Measurements from ENCODE around the gene SMIM38.
"Not testable (repeated sequence)": the region's sequence is repeated elsewhere in the genome, so short reads cannot be mapped to it uniquely, and the experiment has no call there.

The SMIM38 gene

DNA sequence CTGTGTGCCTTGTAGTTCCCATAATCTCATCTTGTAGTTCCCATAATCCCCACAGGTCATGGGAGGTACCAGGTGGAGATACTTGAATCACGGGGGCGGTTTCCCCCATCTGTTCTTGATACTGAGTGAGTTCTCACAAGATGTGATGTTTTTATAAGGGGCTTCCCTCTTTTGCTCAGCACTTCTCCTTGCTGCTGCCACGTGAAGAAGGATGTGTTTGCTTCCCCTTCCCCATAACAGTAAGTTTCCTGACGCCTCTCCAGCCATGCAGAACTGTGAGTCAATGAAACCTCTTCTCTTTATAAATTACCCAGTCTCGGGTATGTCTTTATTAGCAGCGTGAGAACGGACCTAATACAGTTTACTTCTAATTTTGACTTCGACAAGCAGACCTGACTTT, 14.0 kb upstream of the SMIM38 start:
- no peak for DNase-seq

GRCh38 chr11:69142895-69143294, 12.8 kb upstream of the SMIM38 start:
- no peak for DNase-seq

DNA sequence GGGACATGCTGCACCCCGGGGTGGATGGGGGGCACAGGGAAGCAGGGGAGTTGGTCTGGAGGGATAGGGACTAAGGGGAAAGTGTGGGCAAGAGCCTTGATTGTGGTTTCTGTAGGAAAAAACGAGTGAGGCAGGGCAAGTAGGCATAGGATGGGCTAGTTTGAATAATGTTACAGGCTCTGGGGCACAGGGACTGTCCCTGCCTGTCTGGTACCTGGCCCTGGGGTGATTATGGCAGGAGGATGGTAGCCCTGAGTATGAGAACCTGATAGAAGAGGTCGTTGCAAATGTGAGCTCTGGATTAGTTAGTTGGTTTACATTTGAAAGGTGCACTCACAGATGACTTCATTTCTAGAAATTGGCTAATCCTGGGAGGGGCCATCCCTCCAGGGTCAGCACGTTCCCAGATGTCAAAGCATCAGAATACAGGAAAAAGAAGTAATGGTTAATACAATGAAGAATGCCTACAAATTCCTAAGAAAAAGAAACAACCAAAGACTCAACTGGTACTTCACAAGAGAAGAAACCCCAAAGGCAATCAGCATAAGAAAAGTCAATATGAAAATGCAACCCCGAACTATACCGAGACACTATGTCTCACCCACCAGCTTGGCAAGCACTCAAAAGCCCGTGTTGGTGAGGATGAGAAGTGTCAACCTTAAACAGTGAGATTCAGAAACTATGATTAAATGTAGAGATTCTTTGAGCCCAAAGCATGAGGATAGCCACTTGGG, 11.3 kb upstream of the SMIM38 start:
- DNase-seq = no peak

DNA sequence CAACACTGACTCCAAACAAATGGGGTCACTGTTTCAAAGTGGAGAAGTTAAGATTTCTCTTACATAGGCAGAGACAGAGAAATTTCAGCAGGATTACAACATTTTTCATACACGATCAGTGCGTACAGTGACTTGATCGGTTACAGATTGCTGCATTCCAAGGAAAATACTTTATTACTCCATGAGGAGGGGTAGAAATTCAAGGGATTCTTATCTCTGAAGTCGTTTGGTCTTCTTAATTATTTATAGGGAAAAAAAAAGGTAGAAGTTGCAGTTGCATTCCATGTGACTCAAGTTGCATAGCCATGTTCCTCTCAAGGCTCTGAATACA, 10.7 kb upstream of the SMIM38 start:
- no peak for DNase-seq

DNA sequence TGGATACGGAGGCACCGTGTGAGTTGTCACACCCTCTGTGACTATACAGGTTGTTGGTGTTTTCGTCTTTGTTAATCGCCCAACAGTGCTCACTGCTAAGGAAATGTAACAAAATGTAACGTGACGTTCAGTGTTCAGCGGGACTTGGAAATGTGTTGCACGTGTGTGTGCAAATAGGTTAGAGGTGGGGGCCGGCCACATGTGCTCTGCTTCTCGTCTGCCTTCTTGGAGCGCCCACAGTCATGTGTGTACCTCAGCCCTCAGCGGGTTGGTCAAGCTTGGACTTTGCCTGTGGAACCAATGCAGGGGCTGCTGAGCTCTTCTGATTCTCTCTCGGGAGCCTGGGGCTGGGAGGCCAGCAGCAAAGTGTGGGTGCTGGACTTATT, 7.4 kb upstream of the SMIM38 start:
- DNase-seq = no peak

DNA sequence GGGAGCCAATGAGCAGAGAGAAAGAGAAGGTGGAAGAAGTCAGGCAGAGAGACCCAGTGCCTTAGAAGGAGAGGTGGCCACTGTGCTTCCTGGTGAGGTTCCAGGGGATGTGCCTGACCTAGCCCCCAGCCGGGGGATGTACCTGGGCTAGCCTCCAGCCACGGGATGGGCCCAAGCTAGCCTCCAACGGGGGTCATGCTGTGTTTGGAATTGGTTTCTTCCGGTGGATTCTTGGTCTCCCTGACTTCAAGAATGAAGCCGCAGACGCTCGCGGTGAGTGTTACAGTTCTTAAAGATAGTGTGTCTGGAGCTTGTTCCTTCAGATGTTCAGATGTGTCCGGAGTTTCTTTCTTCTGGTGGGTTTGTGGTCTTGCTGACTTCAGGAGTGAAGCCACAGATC, 6.9 kb upstream of the SMIM38 start:
- no peak for DNase-seq

DNA sequence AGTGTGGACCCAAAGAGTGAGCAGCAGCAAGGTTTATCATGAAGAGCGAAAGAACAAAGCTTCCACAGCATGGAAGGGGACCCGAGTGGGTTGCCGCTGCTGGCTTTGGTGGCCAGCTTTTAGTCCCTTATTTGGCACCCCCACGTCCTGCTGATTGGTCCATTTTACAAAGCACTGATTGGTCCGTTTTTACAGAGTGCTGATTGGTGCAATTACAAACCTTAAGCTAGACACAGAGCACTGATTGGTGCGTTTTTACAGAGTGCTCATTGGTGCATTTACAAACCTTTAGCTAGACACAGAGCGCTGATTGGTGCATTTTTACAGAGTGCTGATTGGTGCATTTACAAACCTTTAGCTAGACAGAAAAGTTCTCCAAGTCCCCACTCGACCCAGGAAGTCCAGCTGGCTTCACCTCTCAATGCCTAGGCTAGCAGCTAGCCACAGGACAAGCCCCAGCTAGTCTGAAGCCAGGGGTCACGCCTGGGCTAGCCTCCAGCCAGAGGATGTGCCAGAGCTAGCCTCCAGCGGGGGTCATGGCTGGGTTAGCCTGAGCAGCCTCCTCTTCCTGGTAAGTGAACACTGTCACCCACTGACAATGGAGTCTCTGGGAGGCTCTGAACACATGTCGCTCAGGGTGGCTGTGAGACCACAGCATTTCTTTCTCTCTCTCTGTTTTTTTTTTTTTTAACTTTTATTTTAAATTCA, 6.2 kb upstream of the SMIM38 start:
- not testable (repeated sequence) for DNase-seq

DNA sequence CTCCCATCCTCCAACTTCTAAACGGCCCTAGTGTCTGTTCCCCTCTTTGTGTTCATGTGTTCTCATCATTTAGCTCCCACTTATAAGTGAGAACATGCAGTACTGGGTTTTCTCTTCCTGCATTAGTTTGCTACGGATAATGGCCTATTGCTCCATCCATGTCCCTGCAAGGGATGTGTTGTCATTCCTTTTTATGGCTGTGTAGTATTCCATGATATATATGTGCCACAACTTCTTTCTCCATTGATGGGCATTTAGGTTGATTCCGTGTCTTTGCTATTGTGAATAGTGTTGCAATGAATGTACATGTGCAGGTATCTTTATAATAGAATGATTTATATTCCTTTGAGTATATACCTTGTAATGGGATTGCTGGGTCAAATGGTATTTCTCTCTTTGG, 5.6 kb upstream of the SMIM38 start:
- DNase-seq = no peak

DNA sequence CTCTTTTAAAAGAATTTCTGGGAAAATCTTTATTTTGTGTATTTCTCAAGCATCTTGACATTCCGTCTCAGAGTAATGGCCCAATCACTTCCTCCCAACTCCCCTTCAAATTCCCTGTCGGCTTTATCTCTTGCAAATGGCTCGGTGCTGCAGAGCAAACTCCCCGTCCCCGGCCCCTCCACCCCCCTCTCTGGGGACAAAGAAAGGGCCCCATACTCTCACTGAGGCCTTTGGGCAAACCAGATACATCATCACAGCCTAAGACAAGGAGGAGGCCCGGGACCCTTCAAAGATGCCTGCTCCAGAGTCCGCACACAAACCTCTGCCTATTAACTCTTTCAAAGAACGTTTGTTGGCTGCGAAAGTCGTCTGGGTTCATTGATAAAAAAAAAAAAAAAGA, 3.9 kb upstream of the SMIM38 start:
- DNase-seq = no peak

GRCh38 chr11:69152733-69153421, 2.9 kb upstream of the SMIM38 start:
- no peak for DNase-seq

- DNase-seq = no peak
Observed at GRCh38 chr11:69153661-69154060, 2.1 kb upstream of the SMIM38 start.

DNA sequence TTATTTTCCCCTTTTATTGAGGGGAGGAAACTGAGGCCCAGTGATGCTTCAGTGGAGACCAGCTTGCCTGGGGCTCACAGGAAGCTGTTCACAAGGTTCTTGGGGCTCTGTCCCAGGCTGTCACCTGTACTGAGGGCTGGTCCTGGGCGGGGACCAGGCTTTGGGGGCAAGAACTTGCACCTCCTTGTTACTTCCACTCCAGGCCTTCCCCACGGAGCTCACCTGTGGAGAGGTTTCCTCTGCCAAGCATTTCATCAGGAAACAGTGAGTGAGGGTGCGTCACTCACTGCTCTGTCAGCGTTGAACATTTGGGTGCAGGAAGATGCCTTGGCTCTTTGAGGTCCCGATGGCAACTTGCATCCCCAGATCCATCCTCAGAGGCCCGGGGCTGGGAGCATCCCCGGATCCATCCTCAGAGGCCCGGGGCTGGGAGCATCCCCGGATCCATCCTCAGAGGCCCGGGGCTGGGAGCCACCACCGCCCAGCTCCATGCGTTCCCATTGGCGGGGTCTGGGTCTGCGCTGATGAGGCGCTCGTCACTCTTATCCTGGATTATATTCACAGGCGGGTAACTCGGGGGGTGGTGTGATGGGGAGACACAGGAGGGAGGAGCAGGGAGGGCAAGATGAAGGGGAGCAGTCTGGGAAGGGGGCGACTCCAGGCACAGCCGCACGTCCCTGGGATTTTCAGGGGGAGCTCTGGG, 1.4 kb upstream of the SMIM38 start:
- DNase-seq = no peak

DNA sequence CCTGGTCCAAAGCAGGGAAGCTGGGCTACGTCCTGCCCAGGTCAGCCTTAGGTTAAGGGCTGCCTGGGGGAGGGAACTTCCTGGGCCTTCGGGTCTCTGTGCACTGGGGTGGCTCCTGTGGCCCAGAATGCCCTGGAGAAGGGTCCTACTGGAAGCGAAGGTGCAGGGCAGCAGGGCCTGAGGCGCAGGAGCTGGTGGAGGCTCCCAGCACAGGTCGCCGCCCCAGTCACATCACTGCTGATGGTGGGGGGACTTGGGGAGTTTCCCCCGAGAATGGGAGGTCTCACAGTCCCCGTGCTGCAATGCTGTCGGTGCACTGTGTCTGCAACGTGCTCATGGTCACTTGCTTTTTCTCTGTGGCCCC, 815 bp upstream of the SMIM38 start:
- no peak for DNase-seq

DNA sequence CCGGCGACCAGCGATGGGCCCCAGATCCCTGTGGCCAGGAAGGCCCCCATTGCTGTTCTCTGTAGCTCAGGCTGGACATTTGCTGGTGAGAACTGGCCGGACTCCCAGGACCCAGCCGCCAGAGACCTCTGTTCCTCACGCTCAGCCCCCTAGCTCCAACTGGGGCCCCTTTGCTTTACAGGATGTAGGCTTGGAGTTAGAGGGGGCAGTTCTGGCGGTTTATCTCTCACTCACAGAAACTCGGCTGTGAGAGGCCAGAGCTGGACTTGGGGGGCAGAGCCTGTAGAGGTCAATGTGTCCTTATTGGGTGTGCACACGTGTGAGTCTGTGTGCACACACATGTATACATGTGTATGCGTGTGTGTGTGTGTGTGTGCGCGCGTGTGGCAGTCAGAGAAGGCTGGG, 502 bp downstream of the SMIM38 start:
- DNase-seq = no peak

DNA sequence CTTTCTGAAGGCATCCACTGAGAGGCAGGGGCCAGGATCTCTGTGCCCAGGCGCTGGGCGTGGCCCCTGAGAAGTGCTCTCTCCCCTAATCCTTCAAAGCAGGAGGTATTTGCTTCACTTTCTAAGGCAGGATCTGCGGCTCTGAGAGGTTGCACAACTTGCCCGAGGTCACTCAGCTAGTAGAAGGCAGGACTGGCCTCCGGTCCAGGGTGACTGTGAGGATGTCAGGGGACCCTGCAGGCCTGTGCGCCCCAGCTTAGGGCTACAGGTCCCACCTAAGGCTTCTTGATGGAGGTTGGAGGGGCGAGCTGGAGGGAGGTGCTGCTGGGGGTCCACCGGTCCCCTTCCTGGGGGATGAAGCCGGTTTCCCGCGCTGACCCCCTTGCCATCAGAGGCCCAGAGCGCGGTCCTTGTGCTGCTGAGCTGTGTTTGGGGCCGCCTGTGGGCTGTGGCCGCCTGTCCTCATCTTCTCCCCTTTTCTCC, 979 bp downstream of the SMIM38 start:
- DNase-seq = no peak

- no peak for DNase-seq
Observed at GRCh38 chr11:69157156-69157821, 1.6 kb downstream of the SMIM38 start.

- no peak for DNase-seq
Observed at GRCh38 chr11:69157822-69158231, 2.1 kb downstream of the SMIM38 start.

DNA sequence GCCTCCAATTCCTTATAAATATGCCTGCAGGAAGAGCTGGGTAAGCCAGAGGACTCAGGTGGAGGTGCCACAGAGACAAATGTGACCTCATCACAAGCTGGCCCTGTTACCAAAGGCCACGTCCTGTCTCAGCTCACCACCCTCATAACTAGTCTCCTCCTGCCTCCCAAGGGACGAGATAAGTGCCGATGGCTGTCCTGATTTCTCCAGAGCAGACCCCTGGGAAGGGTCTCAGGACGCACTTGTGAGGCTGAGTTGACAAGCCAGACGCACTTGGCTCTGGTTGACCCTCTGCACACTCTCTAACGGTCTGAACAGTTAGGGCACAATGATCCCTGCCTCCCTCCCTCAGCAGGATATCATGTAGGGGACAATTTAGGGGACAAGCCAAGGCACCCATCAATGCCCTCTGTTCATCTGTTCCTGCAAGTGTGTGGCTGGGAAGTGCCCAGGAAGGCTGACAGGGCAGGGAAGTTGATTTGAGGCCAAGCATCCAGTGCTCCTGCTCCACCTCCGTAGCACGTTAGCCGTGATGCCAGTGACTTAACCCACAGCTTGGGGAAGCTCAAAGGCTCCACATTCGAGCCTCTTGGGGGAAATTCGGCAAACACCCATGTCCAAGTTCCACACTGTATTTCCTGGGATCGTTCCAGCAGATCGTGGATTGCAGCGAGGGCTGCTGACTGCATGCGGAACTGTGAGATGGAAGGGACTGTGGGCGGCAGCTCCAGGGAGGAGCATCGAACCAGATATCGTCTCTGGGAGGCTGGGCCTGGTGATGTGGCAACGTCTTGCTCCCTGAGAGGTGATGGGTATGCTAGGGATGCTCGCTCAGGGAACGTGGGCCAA, 2.8 kb downstream of the SMIM38 start:
- DNase-seq = no peak

- no peak for DNase-seq
Observed at GRCh38 chr11:69159150-69159852, 3.6 kb downstream of the SMIM38 start.

DNA sequence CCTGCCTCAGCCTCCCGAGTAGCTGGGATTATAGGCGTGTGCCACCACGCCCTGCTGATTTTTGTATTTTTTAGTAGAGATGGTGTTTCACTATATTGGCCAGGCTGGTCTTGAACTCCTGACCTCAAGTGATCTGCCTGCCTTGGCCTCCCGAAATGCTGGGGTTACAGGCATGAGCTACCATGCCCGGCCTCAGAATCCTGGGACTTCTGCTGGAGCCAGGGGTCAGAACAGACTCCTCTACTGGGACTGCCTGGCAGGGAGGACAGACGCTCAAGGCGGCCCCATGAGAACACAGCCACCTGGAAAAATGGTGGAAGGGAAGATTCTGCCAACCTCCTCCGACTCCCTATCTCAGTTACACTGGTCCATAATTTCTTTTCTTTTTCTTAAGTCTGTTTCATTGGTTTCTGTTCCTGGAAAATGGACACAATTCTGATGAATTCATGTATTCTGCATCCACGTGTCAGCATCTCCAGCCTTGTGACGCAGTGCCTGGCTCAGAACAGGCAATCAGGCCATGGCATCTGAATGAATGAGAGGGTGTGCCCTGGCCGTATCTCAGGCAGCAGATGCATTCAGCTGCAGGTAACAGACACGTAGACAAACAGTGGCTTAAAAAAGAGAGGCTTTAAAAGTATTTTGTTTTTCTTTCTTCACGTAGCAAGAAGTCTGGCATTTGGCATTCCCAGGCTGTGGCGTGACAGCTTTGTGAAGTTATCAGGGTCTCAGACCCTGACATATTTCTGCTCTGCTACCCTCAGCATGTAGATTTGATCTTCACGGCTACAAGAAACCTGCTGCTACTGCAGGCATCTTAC, 4.8 kb downstream of the SMIM38 start:
- no peak for DNase-seq

GRCh38 chr11:69161117-69161407, 5.3 kb downstream of the SMIM38 start:
- DNase-seq = no peak

All from CD4-positive, alpha-beta T cell treated with Interleukin-4 for 4 hours (primary cell).